Choroid plexus epithelial cell (primary cell): ENCODE results near the gene LRRFIP2.

Experiments
- DNase-seq: peaks from one replicate; pipeline ENCODE4 v3.0.0-alpha.2; 2010; ENCODE audit warnings: low read depth
- H3K4me3 ChIP-seq: 2 replicates; pipeline ENCODE4 v1.5.1; 2011; ENCODE audit warnings: low read depth, mild to moderate bottlenecking, control low read depth, low read length, moderate library complexity
- TF ChIP-seq, protein P1 (sequence below): conservative IDR thresholded peaks from 2 replicates; pipeline ENCODE4 v1.5.1; 2011; ENCODE audit warnings: low read depth, mild to moderate bottlenecking, control low read depth, inconsistent platforms, low read length, moderate library complexity

Gene LRRFIP2

DNA sequence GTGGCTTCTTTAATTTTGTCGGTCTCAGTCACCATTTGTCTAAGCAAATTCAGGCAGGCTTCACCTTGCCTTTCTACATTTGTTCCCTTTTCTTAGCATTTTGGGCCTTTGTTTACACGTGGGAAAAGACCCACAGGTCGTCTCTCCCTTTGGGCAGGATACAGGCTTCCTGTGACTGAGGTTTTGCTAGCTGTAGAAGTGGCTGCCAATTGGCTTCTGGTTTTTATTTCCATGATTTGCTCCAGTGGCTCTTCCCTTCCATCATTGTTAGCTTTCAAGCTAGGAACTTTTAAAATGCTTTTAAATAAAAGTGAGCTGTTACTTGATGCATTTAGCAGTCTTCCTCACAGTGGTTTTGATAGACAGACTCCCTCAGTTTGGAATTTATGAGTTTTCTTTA, 143.8 kb downstream of the LRRFIP2 start:
- DNase-seq = no peak
- TF ChIP-seq, protein P1, sequence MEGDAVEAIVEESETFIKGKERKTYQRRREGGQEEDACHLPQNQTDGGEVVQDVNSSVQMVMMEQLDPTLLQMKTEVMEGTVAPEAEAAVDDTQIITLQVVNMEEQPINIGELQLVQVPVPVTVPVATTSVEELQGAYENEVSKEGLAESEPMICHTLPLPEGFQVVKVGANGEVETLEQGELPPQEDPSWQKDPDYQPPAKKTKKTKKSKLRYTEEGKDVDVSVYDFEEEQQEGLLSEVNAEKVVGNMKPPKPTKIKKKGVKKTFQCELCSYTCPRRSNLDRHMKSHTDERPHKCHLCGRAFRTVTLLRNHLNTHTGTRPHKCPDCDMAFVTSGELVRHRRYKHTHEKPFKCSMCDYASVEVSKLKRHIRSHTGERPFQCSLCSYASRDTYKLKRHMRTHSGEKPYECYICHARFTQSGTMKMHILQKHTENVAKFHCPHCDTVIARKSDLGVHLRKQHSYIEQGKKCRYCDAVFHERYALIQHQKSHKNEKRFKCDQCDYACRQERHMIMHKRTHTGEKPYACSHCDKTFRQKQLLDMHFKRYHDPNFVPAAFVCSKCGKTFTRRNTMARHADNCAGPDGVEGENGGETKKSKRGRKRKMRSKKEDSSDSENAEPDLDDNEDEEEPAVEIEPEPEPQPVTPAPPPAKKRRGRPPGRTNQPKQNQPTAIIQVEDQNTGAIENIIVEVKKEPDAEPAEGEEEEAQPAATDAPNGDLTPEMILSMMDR = no peak

DNA sequence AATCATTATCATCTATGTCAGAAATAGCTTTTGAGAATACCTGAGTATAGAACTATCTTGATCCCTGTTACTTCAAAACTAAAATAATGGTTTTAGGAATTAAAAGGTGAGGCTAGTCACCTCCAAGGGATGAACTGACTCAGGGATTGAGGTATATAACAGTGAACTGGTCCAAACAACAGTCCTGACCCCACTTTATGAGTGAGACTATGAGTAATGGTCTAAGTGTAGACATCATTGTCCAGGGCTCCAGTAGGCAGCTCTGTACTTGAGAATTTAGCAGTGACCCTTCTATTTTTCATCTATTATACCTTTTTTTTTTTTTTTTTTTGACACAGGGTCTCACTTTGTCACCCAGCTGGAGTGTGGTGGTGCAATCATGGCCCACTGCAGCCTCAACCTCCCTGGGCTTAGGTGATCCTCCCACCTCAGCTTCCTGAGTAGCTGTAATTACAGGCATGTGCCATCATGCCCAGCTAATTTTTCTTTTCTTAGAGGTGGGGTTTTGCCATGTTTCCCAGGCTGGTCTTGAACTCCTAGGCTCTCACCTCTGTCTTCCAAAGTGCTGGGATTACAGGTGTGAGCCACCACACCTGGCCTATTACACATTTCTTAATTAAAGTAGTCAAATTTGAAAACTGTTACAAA, 144.7 kb downstream of the LRRFIP2 start:
- DNase-seq = no peak
- no peak overlapping the region for H3K4me3 ChIP-seq
- TF ChIP-seq, protein P1 = no peak

More for the DNA sequence above, 143.8 kb downstream of the LRRFIP2 start:
- H3K4me3 ChIP-seq = no peak overlapping the region

DNA sequence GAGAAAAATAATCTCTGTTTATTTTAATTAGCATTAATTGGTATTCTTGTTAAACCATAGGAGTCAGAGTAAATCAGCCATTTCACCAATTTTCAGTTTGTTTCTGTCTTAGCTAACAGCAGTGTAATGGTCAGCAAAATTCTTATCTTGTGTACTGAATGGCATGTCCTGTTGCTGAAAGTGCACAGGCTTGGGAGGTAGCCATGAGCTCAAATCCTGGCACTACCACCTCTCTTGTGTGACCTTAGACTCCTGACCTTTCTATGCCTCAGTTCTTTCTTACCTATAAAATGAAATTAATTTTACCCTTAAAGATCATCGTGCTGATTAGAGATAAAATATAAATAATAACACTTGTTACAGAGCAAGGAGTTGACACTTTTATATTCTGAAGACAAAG, 145.3 kb downstream of the LRRFIP2 start:
- DNase-seq = peak; percentile 22
- TF ChIP-seq, protein P1 = no peak
- H3K4me3 ChIP-seq = no peak overlapping the region

DNA sequence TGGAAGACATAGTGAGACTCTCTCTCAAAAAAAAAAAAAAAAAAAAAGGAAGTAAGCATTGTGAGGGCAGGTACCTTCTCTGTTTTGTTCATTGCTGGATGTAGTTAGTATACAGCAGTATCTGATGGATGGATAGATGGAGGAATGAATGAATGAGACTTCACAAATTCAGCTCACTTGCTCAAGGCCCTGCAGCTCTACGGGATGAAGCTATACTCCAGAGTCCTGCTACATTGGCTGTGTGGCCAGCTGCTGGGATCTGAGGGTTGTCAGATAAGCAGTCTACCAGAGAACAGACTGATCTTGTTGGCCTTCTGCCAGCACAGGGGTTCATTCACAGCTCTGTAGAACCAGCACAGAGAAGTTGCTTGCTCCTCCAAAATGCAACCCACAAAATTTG, 146.1 kb downstream of the LRRFIP2 start:
- TF ChIP-seq, protein P1 = no peak
- DNase-seq = peak; percentile 58
- no peak overlapping the region for H3K4me3 ChIP-seq

DNA sequence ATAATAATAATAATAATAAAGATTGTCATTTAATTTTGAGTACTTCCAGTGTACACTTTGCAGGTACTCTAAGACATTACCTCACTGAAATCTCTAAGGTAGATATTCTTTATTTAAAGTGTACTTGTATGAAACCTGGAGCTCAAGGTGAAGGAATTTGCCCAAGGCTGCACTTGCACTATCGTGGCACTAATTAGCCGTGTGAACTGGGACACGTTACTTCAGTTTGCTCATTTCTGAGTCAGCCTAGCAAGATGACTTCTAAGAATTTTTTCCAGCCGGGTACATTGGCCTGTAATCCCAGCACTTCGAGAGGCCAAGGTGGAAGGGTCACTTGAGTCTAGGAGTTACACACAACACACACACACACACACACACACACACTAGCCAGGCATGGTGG, 147.5 kb downstream of the LRRFIP2 start:
- H3K4me3 ChIP-seq = no peak overlapping the region
- DNase-seq = no peak
- TF ChIP-seq, protein P1 = no peak

DNA sequence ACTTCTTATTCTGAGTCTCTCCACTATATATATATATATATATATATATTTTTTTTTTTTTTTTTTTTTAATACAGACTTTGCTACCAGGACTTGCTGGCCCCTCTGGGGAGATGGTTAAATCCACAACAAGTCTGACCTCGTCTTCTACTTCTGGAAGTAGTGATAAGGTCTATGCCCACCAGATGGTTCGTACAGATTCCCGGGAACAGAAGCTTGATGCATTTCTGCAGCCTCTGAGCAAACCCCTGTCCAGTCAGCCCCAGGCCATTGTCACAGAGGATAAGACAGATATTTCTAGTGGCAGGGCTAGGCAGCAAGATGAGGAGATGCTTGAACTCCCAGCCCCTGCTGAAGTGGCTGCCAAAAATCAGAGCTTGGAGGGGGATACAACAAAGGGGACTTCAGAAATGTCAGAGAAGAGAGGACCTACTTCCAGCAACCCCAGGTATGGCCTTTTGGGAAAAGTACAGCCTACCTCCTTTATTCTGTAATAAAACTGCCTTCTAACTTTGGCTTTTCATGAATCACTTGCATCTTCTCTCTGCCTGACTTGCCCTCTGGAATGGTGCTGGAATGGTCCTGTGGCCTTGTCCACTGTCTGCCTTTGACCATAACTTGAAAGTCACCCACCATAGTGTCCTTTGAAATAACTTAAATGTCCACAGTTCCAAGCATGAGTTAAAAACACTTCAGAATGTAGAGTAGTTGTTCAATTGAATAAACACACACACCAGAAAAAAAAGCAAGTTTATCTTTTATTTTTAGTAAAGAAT, 148.6 kb downstream of the LRRFIP2 start:
- TF ChIP-seq, protein P1 = no peak
- no peak for DNase-seq
- no peak overlapping the region for H3K4me3 ChIP-seq

DNA sequence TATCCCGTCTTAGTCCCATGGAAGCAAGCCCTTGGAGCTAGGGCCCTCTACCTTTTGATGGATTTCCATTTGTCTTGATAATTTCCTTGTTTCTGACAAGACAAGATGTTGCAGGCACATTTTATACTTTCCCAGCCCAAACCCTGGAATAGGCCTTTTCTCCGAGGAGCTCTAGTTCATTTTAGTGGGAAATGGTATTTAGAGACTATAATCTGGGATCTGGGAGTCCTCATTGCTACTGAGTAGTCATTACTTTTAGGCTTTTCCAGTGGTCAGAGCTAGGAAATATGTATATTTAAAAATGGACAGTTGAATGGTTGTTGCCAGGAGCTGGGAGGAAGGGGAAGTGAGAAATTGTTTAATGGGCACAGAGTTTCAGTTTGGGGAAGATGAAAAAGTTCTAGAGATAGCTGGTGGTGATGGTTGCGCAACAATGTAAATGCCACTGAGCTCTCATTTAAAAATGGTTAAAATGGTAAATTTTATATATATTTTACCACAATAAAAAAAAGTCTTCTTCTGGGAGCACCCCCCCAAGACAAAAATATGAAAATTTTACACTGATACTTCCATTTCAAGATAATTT, 149.5 kb downstream of the LRRFIP2 start:
- TF ChIP-seq, protein P1 = no peak
- no peak overlapping the region for H3K4me3 ChIP-seq
- no peak for DNase-seq
